Esophagus squamous epithelium (tissue), 4 donors: Measurements from ENCODE around the gene TMEM87B.

ENCODE experiments used
- CTCF ChIP-seq, 6 experiments: fragments of 450-650 bp in 4 of 6; fragments of 200-600 bp in 2 of 6; sonication (generic) in 2 of 6; IDR thresholded peaks; one replicate each; pipeline ENCODE4 v1.5.1; 2016 to 2019; ENCODE audit warnings: antibody characterized with exemption in 6 of 6, mild to moderate bottlenecking in 4 of 6, moderate library complexity in 4 of 6
- POLR2A ChIP-seq, 4 donors: fragments of 450-650 bp; IDR thresholded peaks; one replicate each; pipeline ENCODE4 v1.6.1; 2017; ENCODE audit warnings: antibody characterized with exemption in 4 of 4, mild to moderate bottlenecking in 4 of 4, moderate library complexity in 3 of 4

DNA sequence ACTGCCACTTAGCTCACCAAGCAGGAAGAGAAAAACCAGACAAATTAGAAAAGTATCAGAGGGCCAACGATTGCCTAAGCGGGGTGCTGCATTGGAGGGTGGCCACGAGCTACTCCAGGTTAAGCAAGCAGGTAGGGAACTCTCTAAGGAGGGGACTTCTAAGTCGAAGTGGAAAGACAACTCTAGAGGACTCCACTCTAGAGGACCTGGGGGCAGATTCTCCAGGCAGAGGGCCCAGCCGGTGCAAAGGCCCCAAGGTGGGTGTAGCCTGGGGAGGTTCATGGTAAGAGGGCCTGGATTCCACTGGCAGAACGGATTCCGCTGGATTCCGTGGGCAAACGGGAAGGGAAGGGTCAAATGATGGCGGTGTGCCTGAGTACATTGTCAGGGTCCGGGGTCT lies 95.8 kb downstream of the TMEM87B start:
- TF ChIP-seq CTCF (IDR thresholded peaks at IDR 0.05) (no peak), POLR2A (IDR thresholded peaks at IDR 0.05) (no peak)
